GM18499 (cell line): ENCODE data around the gene CIPC.

Source experiments
- ATAC-seq: cut with Tn5 transposase; IDR thresholded peaks from one replicate; pipeline ENCODE4 v1.9.1; 2021; ENCODE audit warnings: moderate number of reproducible peaks; ENCODE audit not compliant: insufficient read depth, unreplicated experiment

Gene CIPC

DNA sequence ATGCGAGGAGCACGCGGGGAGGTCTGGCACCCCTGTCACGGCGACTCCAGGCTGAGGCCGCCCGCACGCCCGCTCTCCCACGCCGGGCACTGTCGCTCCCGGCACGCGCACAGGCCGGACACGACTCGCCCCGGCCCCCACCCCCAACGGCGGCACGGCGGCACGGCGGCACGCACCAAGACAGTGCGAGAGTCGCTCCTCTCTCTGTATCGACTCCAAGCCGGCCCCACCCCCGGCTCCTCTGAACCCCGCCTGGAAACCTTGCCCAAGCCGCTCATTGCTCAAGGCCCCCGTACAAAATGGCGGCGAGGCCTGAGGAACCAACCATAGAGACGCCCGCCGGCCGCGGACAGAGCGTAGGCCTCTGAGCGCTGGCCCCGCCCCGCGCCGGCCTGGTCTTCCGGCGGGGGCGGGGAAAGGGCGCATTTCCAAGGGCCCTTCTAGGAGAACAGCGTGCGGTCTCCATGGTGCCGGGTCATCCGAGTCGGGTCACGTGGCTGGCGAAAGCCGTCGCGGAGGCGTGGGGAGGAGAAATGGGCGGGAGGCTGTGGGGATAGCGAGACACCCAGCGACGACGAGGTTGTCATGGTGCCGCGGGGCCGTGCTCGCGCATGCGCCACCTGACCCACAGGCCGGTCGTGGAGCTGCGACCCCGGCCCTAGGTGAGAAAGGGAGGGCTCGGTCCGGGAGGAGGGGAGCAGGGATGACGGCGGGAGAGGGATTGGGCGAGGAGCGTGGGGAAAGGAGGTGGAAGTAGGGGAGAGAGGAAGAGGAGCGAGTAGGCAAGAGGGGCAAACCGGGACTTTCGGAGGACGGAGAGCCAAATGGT lies at the start of gene CIPC:
CIPC (plus strand) TSS at position 559 of the 829 bp plus-strand sequence. CDS start 7,451 bp downstream, outside the sequence.
- peak; percentile 71 for ATAC-seq

GRCh38 chr14:77051116-77051515 lies 46.9 kb upstream of the CIPC start:
- no peak for ATAC-seq

DNA sequence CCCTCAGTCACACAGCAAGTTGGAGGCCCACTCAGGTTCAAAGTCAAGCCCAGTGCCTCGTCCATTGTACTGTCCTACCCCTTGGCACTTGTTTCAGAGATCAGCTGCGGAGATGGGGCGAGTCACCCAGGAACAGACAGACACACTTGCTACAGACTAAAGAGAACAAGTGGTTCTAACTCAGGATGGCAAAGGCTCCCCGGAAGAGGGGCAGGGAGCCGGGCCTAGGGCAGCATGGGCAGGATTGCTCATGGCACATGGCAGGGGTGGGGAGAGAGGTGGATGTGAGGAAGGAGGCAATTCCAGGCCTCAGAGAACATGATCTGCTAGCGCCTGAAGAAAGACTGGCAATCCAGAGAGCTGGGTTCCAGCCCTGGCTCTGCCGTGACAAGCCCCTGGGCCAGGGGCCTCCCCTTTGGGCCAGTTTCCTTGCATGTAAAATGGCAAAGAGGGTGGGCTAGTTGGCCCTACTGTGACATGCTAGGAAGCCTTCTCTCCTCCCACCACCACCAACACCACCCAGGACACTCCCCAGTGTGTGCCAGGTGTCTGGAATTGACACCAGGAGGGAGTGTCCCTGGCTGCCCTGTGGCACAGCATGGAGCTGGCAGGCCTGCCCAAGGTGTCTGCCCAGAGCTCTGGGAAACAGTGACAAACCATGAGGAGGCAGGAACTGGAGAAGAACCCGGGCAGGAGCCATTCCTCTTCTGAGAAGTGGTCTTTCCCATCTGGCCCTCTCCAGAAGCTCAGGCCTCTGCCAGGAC lies 45.6 kb upstream of the CIPC start:
- no peak for ATAC-seq

GRCh38 chr14:77053046-77053841 lies 44.8 kb upstream of the CIPC start:
- ATAC-seq = no peak

GRCh38 chr14:77055306-77055705 lies 42.8 kb upstream of the CIPC start:
- ATAC-seq = no peak

- no peak for ATAC-seq
These were observed 42.1 kb upstream of the CIPC start for GRCh38 chr14:77055981-77056380.

- no peak for ATAC-seq
These were observed 39.9 kb upstream of the CIPC start for GRCh38 chr14:77058117-77058516.

GRCh38 chr14:77058785-77059184 lies 39.3 kb upstream of the CIPC start:
- no peak for ATAC-seq

DNA sequence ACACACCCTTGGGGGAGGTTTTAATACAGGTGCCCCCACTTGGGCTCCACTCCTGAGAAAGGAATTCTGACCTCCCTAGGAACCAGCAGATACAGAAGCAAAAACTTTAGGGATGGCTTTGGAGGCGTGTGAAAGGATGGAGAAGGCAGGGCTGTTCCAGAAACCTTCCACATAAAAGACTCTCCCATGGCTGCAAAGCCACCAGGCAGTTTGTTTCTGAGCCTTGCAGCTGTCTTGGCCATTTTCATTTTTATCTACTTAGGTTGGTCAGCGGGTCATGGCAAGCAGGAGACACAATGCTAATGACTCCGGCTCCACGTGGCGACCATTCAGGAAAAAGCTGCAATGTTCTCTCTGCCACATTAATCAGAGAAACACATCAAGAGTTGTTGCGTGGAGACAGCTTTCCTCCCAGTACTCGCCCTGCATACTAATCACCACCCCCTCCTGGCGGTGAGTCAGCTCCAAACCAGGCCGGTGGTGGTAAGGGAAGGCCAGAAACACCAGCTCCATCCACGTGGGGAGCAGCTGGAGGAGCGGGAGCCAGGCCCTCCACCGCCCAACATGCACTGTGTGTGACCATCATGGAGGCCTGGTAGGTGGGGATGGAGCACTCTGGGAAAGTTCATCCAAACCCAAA lies 38.7 kb upstream of the CIPC start:
- no peak for ATAC-seq

DNA sequence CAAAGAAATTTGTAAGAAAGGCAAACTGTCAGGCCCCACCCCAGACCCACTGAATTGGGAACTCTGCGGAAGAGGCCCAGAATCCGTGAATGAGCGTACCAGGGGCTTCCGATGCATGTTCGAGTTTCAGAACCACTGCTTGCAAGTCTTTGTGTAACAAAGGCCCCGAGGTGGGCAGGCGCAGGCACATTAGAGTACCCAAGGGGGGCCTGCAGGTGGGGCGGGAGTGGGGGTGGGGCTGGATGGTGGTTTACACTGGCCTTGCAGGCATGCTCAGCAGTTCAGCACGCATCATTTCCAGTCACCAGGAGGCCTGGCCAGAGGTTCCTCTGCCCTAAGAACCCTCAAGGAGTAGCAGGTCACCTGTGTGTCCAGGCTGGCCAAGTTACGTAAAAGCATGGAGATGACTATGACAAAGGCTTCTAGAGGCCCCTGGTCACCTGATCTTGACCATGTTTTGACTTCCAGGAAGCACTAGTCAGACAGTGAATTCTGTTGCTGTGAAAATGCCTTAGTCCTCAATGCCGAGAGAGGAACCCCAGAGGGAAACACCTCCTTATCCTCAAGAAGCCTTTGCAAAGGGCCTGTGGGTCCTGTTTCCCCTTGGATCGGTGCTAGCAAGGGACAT lies 36.3 kb upstream of the CIPC start:
- no peak for ATAC-seq

- ATAC-seq = no peak
These were observed 35.8 kb upstream of the CIPC start for GRCh38 chr14:77062261-77062660.

DNA sequence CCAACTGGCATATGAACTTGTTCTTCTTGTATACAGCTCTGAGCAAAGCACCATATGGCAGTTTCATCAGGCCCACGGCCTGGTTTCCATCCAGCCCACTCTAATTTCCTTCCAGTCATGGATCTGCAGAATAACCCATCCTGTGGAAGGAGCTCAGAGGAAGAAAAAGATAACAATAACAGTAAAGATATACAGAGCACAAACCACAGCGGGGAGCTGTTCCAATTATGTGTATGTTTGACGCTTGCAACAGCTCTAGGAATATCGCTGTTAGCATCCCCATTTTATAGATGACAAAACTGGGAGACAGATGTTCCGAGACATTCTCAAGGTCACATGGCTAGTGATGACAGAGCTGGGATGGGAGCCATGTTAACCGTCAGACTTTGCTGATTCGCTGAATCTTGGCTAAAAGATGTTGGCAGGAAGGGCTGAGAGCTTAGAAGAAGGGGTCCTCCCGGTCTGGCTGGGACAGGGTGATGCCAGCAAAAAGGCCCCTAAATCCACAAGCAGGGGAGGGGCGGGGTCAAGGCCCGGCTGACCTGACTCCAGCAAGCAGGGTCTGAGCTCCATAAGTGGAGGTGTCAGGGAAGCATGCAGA lies 34.4 kb upstream of the CIPC start:
- no peak for ATAC-seq

DNA sequence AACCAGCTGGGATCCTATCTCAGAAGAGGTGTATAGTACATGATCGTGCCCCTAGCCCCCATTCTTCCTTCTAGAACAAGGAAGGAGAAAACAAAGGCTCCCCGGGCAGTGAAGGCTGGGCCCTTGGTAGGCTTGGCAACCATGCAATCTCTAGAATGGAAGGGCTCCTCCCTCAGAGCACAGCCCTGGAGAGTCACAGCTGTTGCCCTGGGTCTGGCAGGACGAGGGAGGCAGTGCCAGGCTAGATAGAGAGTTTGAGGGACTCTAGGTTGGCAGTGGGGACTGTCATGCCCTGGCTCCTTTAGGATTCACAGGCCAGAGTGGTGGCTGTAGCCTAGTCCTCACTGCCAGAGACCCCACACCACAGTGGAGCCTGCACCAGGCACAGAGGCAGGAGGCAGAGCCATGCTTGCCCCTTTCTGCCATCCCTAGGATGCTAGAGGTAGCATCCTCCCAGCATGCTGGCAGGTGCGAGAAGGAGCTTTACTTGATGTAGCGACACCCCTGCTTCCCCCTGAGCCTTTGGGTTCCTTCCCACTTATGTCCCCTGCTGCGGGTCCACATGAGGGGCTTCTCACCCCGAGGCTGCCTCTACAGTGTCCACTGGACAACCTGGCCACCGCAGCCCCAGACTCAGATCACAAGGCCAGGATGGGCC lies 33.4 kb upstream of the CIPC start:
- ATAC-seq = no peak

DNA sequence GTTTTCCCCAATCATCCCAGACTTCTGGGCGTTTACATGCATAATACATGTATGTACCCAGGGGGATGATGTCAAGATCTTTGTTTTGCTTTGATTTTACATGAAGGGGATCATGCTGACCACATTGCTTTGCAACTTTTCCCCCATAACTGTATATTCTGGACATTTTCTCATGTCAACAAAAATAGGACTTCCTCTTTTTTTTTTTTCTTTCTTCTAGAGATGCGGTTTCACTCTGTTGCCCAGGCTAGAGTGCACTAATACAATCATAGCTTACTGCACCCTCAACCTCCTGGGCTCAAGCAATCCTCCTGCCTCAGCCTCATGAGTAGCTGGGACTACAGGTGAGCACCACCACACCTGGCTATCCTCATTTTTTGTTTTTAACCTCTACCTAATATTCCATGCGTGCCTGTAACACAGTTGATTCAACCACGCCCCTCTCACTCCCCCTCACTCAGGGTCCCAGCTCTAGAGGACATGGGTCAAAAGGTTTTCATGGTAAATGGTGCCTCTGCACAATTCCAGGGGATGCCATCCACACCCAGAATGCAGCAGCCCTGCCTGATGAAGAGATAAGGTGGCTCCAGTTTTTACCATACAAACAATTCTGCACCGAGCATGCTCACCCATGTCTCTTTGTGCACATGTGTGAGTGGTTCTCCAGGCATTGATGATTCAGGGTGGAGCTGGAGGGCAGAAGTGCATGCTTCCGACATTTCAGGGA lies 32.0 kb upstream of the CIPC start:
- no peak for ATAC-seq

DNA sequence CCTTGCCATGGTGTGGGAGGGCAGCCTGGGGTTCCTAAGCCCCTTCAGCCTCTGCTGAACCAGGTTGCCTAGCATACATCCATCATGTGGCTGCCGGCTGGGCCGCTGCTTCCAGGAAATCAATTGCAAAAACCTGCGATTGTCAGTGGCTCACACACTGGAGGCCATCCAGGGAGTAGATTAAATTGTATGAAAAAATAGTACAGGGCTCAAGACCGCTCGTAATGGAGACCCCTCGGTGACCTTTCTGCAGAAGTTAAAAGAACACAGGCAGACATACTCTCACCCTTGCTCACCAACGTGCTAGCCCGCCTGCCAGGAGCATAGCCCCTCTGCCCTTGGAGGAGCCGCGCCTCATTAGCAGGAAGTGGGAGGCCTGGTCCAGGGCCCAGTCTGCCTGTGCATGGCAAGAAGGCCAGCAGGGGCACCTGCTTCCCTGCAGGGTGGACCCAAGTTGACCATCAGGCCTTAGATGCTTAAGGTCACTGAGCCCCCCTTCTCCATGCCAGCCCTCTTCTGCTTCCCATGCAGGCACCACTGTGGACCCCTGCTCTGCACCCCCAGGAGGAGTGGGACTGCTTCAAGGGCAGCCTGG lies 31.4 kb upstream of the CIPC start:
- no peak for ATAC-seq

- ATAC-seq = no peak
These were observed 30.2 kb upstream of the CIPC start for GRCh38 chr14:77067632-77068516.
